Activated CD8-positive, alpha-beta memory T cell treated with anti-CD3 and anti-CD28 coated beads, Interleukin-2, amount 10 ng/mL, durations not matched to agents 7 days and 5 days (primary cell): ENCODE data around the gene SBK1. TPM values are rescaled to one million over a fixed set of nuclear protein-coding genes. Genes with fewer than 3 reads are reported as not detected.

Experiments used
- ATAC-seq: fragments of 150-1000 bp; cut with Tn5 transposase; one replicate; pipeline ENCODE4 v1.10.0; 2021; ENCODE audit warnings: moderate library complexity
- CTCF ChIA-PET: fragments of 350-600 bp; sonication (Branson Sonifier 250); formaldehyde crosslinking; loops from one replicate; lab custom pipeline; 2021; ENCODE audit warnings: antibody characterized with exemption; lab: Charles Lee
- DNase-seq: peaks from one replicate; pipeline ENCODE4 v3.0.0-alpha.2; 2020
- H3K27ac Mint-ChIP-seq: one replicate; pipeline ENCODE4 v1.8.0; 2021; ENCODE audit warnings: mild to moderate bottlenecking, mixed read lengths
- H3K27me3 Mint-ChIP-seq: one replicate; pipeline ENCODE4 v1.8.0; 2021; ENCODE audit warnings: mixed read lengths
- H3K36me3 Mint-ChIP-seq: one replicate; pipeline ENCODE4 v1.8.0; 2021; ENCODE audit warnings: mild to moderate bottlenecking, mixed read lengths
- H3K4me1 Mint-ChIP-seq: one replicate; pipeline ENCODE4 v1.8.0; 2021; ENCODE audit warnings: mixed read lengths
- H3K4me3 Mint-ChIP-seq: one replicate; pipeline ENCODE4 v1.8.0; 2021; ENCODE audit warnings: mild to moderate bottlenecking, moderate library complexity, mixed read lengths
- H3K9me3 Mint-ChIP-seq: one replicate; pipeline ENCODE4 v1.8.0; 2022; ENCODE audit warnings: low read depth, mixed read lengths
- total RNA-seq, 2 experiments: library from RNA; stranded (reverse); gene quantifications; one replicate each; pipeline ENCODE4 v1.2.3, GENCODE V29; 2021

Gene SBK1
- total RNA-seq, 2 experiments from 2014 or later = 3.2 to 11.3 TPM

DNA sequence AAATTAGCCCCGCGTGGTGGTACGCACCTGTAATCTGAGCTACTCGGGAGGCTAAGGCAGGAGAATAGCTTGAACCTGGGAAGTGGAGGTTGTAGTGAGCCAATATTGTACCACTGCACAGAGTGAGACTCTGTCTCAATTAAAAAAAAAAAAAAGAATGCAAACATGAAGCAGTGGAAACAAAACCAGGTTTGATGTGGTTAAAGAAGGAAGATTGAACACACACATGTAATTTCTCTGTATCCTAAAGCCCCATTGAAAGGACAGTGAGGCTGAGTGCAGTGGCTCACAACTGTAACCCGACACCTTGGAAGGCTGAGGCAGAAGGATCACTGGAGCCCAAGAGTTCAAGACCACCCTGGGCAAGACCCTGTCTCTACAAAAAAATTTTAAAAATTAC, 26.5 kb upstream of the SBK1 start:
- Mint-ChIP-seq H3K27ac (no peak overlapping the region), H3K27me3 (peaks cover 39% of the 10 kb centered on the region), H3K4me1 (peaks cover 13% of the 10 kb centered on the region), H3K4me3 (no peak overlapping the region), H3K36me3 (no peaks in the 10 kb centered on the region), H3K9me3 (no peaks in the 10 kb centered on the region)
- ATAC-seq = no peak
- CTCF ChIA-PET = interaction anchor here (1.4 kb wide), 1 partner anchor 51 kb away, joined by 4 read pairs; no protein-coding TSS in a partner anchor
- no peak for DNase-seq

DNA sequence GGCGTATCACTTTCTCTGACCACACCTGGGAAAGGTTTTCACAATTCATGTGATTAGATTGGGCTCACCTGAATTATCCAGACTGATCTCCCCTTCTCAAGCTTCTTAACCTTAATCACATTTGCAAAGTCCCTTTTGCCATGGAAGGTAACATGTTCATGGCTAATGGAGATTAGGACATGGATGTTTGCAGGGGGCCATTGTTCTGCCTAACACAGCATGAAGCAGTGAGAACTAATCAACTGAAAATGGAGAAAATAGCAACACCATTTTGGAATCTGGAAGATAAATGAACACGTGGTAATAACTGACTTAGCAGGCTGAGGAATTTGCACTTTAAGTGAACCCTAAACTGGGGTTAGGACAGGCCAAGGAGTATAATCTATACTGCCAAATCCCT, 25.0 kb upstream of the SBK1 start:
- DNase-seq = no peak
- CTCF ChIA-PET = interaction anchor here (1.4 kb wide), 1 partner anchor 50 kb away, joined by 4 read pairs; no protein-coding TSS in a partner anchor
- ATAC-seq = no peak
- Mint-ChIP-seq H3K27ac (no peak overlapping the region), H3K9me3 (no peaks in the 10 kb centered on the region), H3K36me3 (no peaks in the 10 kb centered on the region), H3K4me1 (peaks cover 11% of the 10 kb centered on the region), H3K27me3 (peaks cover 32% of the 10 kb centered on the region), H3K4me3 (no peak overlapping the region)

- Mint-ChIP-seq H3K27ac (no peak overlapping the region), H3K27me3 (peaks cover 30% of the 10 kb centered on the region), H3K36me3 (no peaks in the 10 kb centered on the region), H3K4me1 (peaks cover 26% of the 10 kb centered on the region), H3K4me3 (no peak overlapping the region), H3K9me3 (no peaks in the 10 kb centered on the region)
- DNase-seq (no peak), ATAC-seq (no peak)
- CTCF ChIA-PET = interaction anchor here (20.2 kb wide), 1 partner anchor 41 kb away, joined by 347 read pairs; no protein-coding TSS in a partner anchor
These were observed 18.8 kb upstream of the SBK1 start for GRCh38 chr16:28273511-28273910.

GRCh38 chr16:28274676-28275075, 17.6 kb upstream of the SBK1 start:
- ATAC-seq (no peak), DNase-seq (no peak)
- CTCF ChIA-PET = interaction anchor here (20.2 kb wide), 1 partner anchor 40 kb away, joined by 347 read pairs; no protein-coding TSS in a partner anchor
- Mint-ChIP-seq H3K4me3 (no peak overlapping the region), H3K36me3 (no peaks in the 10 kb centered on the region), H3K4me1 (peaks cover 32% of the 10 kb centered on the region), H3K27ac (no peak overlapping the region), H3K9me3 (no peaks in the 10 kb centered on the region), H3K27me3 (peaks cover 30% of the 10 kb centered on the region)

DNA sequence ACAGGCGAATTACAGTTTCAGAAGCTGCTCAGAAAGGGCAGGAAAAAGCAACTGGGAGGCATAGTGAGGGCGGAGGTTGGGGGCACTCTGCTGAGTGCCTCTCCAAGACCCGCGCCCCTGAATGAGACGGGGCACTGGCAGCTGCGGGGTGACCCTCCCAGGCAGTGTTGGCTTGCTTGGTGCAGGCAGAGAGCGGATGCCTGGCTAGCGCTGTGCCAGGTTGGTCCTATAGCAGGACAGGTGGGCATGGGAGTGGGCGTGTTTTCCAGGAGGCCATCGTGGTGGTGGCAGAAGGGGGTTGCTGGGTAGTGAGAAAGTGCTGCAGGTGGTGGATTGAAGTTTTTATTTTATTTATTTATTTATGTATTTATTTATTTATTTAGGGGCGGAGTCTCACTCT, 16.0 kb upstream of the SBK1 start:
- H3K36me3 Mint-ChIP-seq = no peaks in the 10 kb centered on the region
- no peaks in the 10 kb centered on the region for H3K9me3 Mint-ChIP-seq
- H3K27ac Mint-ChIP-seq = peak overlapping the region; percentile 23
- no peak overlapping the region for H3K4me3 Mint-ChIP-seq
- no peak for DNase-seq
- no peak for ATAC-seq
- CTCF ChIA-PET = interaction anchor here (0.7 to 20.2 kb wide), 6 partner anchors 14 to 85 kb away, joined by 3 to 347 read pairs (median 15); partner anchors contain the start of gene SBK1
- peaks cover 32% of the 10 kb centered on the region for H3K4me1 Mint-ChIP-seq
- H3K27me3 Mint-ChIP-seq = peaks cover 30% of the 10 kb centered on the region

GRCh38 chr16:28277537-28278388, 14.6 kb upstream of the SBK1 start:
- Mint-ChIP-seq H3K27me3 (peaks cover 29% of the 10 kb centered on the region), H3K4me3 (peak overlapping the region; percentile 56), H3K27ac (peak overlapping the region; percentile 83), H3K36me3 (no peaks in the 10 kb centered on the region), H3K9me3 (no peaks in the 10 kb centered on the region), H3K4me1 (peaks cover 32% of the 10 kb centered on the region)
- ATAC-seq (peak; percentile 89), DNase-seq (peak; percentile 89)
- CTCF ChIA-PET = interaction anchor here (0.9 to 20.2 kb wide), 18 partner anchors 8 to 667 kb away, joined by 3 to 347 read pairs (median 7); partner anchors contain the start of genes APOBR and SBK1

- Mint-ChIP-seq H3K36me3 (no peaks in the 10 kb centered on the region), H3K27ac (peak overlapping the region; percentile 28), H3K27me3 (peaks cover 22% of the 10 kb centered on the region), H3K4me1 (peaks cover 32% of the 10 kb centered on the region), H3K9me3 (no peaks in the 10 kb centered on the region), H3K4me3 (no peak overlapping the region)
- DNase-seq (peak; percentile 44), ATAC-seq (no peak)
- CTCF ChIA-PET = interaction anchor here (0.7 to 20.2 kb wide), 8 partner anchors 9 to 47 kb away, joined by 3 to 347 read pairs (median 8); partner anchors contain the start of gene SBK1
These were observed 13.3 kb upstream of the SBK1 start for GRCh38 chr16:28279006-28279405.

DNA sequence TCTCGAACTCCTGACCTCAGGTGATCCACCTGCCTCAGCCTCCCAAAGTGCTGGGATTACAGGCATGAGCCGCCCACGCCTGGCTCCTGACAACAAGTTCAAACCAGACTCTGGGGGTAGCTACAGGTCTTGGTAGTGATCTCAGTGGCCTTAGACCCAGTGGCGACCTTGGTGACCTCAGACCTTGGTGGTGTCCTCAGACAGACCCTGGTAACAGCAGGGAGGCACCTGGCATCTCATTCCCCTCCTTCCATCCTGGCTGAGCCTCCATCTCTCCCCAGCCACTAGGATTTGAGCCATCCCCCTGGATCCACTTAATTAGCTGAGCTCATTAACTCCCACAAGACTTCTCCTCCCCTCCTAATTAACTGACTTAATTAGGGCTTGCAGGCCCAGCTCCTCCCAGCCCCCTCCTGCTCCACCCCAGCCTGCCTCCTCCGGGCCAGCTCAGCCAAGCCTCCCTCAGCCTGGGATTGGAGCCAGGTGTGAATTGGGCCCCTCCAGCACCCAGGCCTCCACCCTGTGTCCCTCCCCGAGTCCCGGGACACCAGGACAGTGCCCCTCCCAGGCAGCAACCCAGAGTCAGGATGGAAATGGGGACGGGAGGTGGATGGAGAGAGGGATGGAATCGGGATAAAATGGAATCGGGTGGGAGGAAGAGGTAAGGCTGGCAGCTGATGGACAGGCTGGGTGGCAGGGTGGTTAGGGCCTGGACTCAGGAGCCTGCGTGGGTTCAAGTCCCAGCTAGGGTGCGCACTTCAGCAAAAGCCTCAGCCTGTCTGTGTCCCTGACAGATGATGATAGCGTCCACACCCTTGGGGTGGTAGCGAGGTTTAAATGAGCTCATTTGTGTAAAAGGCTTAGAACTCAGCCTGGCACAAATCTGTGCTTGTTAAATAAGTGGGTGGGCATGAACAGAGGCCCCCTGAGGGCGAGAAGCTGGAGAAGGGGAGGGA, 11.2 kb upstream of the SBK1 start:
- no peaks in the 10 kb centered on the region for H3K9me3 Mint-ChIP-seq
- H3K27ac Mint-ChIP-seq = no peak overlapping the region
- H3K4me3 Mint-ChIP-seq = no peak overlapping the region
- H3K4me1 Mint-ChIP-seq = peaks cover 26% of the 10 kb centered on the region
- DNase-seq (peak; percentile 37), ATAC-seq (no peak)
- no peaks in the 10 kb centered on the region for H3K36me3 Mint-ChIP-seq
- peaks cover 5% of the 10 kb centered on the region for H3K27me3 Mint-ChIP-seq
- CTCF ChIA-PET = interaction anchor here (0.5 to 20.2 kb wide), 7 partner anchors 9 to 197 kb away, joined by 3 to 347 read pairs (median 4); partner anchors contain the start of gene SBK1

GRCh38 chr16:28282045-28282444, 10.3 kb upstream of the SBK1 start:
- DNase-seq = no peak
- no peak for ATAC-seq
- no peaks in the 10 kb centered on the region for H3K27me3 Mint-ChIP-seq
- H3K36me3 Mint-ChIP-seq = no peaks in the 10 kb centered on the region
- H3K4me3 Mint-ChIP-seq = no peak overlapping the region
- H3K9me3 Mint-ChIP-seq = no peaks in the 10 kb centered on the region
- peaks cover 19% of the 10 kb centered on the region for H3K4me1 Mint-ChIP-seq
- no peak overlapping the region for H3K27ac Mint-ChIP-seq
- CTCF ChIA-PET = interaction anchor here (1.3 to 20.2 kb wide), 4 partner anchors 10 to 42 kb away, joined by 3 to 347 read pairs (median 4); partner anchors contain the start of gene SBK1

- Mint-ChIP-seq H3K4me1 (peaks cover 13% of the 10 kb centered on the region), H3K4me3 (no peak overlapping the region), H3K27me3 (no peaks in the 10 kb centered on the region), H3K27ac (no peak overlapping the region), H3K9me3 (no peaks in the 10 kb centered on the region), H3K36me3 (no peaks in the 10 kb centered on the region)
- CTCF ChIA-PET = interaction anchor here (0.8 to 20.2 kb wide), 3 partner anchors 13 to 43 kb away, joined by 3 to 347 read pairs (median 4); no protein-coding TSS in a partner anchor
- ATAC-seq = no peak
- DNase-seq = no peak
These were observed 9.2 kb upstream of the SBK1 start for GRCh38 chr16:28283173-28283572.

GRCh38 chr16:28283798-28284577, 8.3 kb upstream of the SBK1 start:
- H3K27me3 Mint-ChIP-seq = no peaks in the 10 kb centered on the region
- no peaks in the 10 kb centered on the region for H3K36me3 Mint-ChIP-seq
- no peak overlapping the region for H3K4me3 Mint-ChIP-seq
- CTCF ChIA-PET = interaction anchor here (1.7 to 20.2 kb wide), 2 partner anchors 31 to 42 kb away, joined by 4 to 347 read pairs; no protein-coding TSS in a partner anchor
- ATAC-seq = no peak
- no peak overlapping the region for H3K27ac Mint-ChIP-seq
- H3K4me1 Mint-ChIP-seq = peaks cover 18% of the 10 kb centered on the region
- H3K9me3 Mint-ChIP-seq = no peaks in the 10 kb centered on the region
- DNase-seq = no peak

- ATAC-seq (no peak), DNase-seq (no peak)
- Mint-ChIP-seq H3K36me3 (peaks cover 2% of the 10 kb centered on the region), H3K4me3 (no peak overlapping the region), H3K27me3 (peaks cover 3% of the 10 kb centered on the region), H3K27ac (no peak overlapping the region), H3K4me1 (peaks cover 21% of the 10 kb centered on the region), H3K9me3 (no peaks in the 10 kb centered on the region)
- CTCF ChIA-PET = interaction anchor here (2.8 to 20.2 kb wide), 2 partner anchors 8 to 29 kb away, joined by 12 to 347 read pairs; no protein-coding TSS in a partner anchor
These were observed 6.7 kb upstream of the SBK1 start for GRCh38 chr16:28285649-28286048.
